Left hindlimb (tissue), 1 donor: Measurements from ENCODE around the gene XYLT1.

Experiments used
- DNase-seq: peaks from one replicate; pipeline ENCODE4 v3.0.0-alpha.2; 2018

XYLT1 gene

GRCh38 chr16:17392857-17393692 is 77.7 kb downstream of the XYLT1 start:
- DNase-seq, result no peak

GRCh38 chr16:17392127-17392856 is 78.5 kb downstream of the XYLT1 start:
- no peak for DNase-seq

- no peak for DNase-seq
These were observed 79.0 kb downstream of the XYLT1 start for GRCh38 chr16:17391715-17392114.

GRCh38 chr16:17389384-17389783 is 81.4 kb downstream of the XYLT1 start:
- no peak for DNase-seq

- no peak for DNase-seq
These were observed 83.5 kb downstream of the XYLT1 start for GRCh38 chr16:17387256-17387655.

GRCh38 chr16:17386229-17386628 is 84.5 kb downstream of the XYLT1 start:
- no peak for DNase-seq

- no peak for DNase-seq
These were observed 86.3 kb downstream of the XYLT1 start for GRCh38 chr16:17384471-17384870.

GRCh38 chr16:17382949-17383863 is 87.6 kb downstream of the XYLT1 start:
- DNase-seq, result no peak

GRCh38 chr16:17382514-17382913 is 88.2 kb downstream of the XYLT1 start:
- DNase-seq, result no peak

GRCh38 chr16:17381784-17382183 is 89.0 kb downstream of the XYLT1 start:
- DNase-seq, result no peak

GRCh38 chr16:17380613-17381012 is 90.1 kb downstream of the XYLT1 start:
- no peak for DNase-seq

GRCh38 chr16:17379121-17379571 is 91.6 kb downstream of the XYLT1 start:
- DNase-seq, result peak; percentile 90

GRCh38 chr16:17377360-17378324 is 93.1 kb downstream of the XYLT1 start:
- no peak for DNase-seq

- DNase-seq, result no peak
These were observed 95.1 kb downstream of the XYLT1 start for GRCh38 chr16:17375461-17376304.

GRCh38 chr16:17374668-17375255 is 96.0 kb downstream of the XYLT1 start:
- DNase-seq, result no peak

GRCh38 chr16:17373533-17373932 is 97.2 kb downstream of the XYLT1 start:
- no peak for DNase-seq

- no peak for DNase-seq
These were observed 98.4 kb downstream of the XYLT1 start for GRCh38 chr16:17372386-17372785.

GRCh38 chr16:17371299-17371698 is 99.5 kb downstream of the XYLT1 start:
- no peak for DNase-seq

- DNase-seq, result no peak
These were observed 100.0 kb downstream of the XYLT1 start for GRCh38 chr16:17370731-17371285.

- no peak for DNase-seq
These were observed 100.5 kb downstream of the XYLT1 start for GRCh38 chr16:17370223-17370707.
